GM18517 (cell line): Measurements from ENCODE around the gene SMARCC1.

ENCODE experiments used
- ATAC-seq: cut with Tn5 transposase; IDR thresholded peaks from one replicate; pipeline ENCODE4 v1.9.1; 2021; ENCODE audit warnings: mild to moderate bottlenecking, moderate library complexity; ENCODE audit not compliant: unreplicated experiment

SMARCC1 gene

GRCh38 chr3:47565734-47566550 lies 215.8 kb downstream of the SMARCC1 start:
- no peak for ATAC-seq

- ATAC-seq: no peak
Measured at GRCh38 chr3:47556351-47556750, 225.3 kb downstream of the SMARCC1 start.

GRCh38 chr3:47554335-47554734 lies 227.4 kb downstream of the SMARCC1 start:
- ATAC-seq: no peak

- ATAC-seq: no peak
Measured at GRCh38 chr3:47553407-47553806, 228.3 kb downstream of the SMARCC1 start.

GRCh38 chr3:47542471-47543173 lies 239.1 kb downstream of the SMARCC1 start:
- ATAC-seq: no peak

- ATAC-seq: no peak
Measured at GRCh38 chr3:47541583-47542108, 240.0 kb downstream of the SMARCC1 start.

GRCh38 chr3:47540281-47540680 lies 241.4 kb downstream of the SMARCC1 start:
- no peak for ATAC-seq

- no peak for ATAC-seq
Measured at GRCh38 chr3:47536967-47537366, 244.7 kb downstream of the SMARCC1 start.

GRCh38 chr3:47536221-47536891 lies 245.3 kb downstream of the SMARCC1 start:
- no peak for ATAC-seq
